Ectodermal cell (in vitro differentiated cells): ENCODE data around the gene KIF18B.
A peak's percentile ranks its signal among the peaks of the same experiment; 100 is the strongest.

Source experiments
- H3K27ac ChIP-seq: 2 replicates; pipeline ENCODE4 v1.7.0; 2013; ENCODE audit warnings: mild to moderate bottlenecking, low read depth, low read length; ENCODE audit not compliant: insufficient read depth, poor library complexity, severe bottlenecking
- H3K27me3 ChIP-seq: 2 replicates; pipeline ENCODE4 v1.7.0; 2013; ENCODE audit warnings: mild to moderate bottlenecking, low read length; ENCODE audit not compliant: insufficient read depth, control insufficient read depth, poor library complexity, severe bottlenecking
- H3K36me3 ChIP-seq: one replicate; pipeline ENCODE4 v1.7.0; 2013; ENCODE audit warnings: low read length; ENCODE audit not compliant: control insufficient read depth, insufficient read depth
- H3K4me1 ChIP-seq: one replicate; pipeline ENCODE4 v1.7.0; 2013; ENCODE audit warnings: low read length; ENCODE audit not compliant: control insufficient read depth, insufficient read depth
- H3K4me3 ChIP-seq: 2 replicates; pipeline ENCODE4 v1.7.0; 2013; ENCODE audit warnings: low read depth, low read length, control low read depth; ENCODE audit not compliant: insufficient read depth
- H3K9me3 ChIP-seq: 2 replicates; pipeline ENCODE4 v1.7.0; 2013; ENCODE audit warnings: mild to moderate bottlenecking, low read length, moderate library complexity; ENCODE audit not compliant: control insufficient read depth
- WGBS, 2 experiments: methylation state at CpG; one replicate each; pipeline ENCODE4 v1.1.7; 2013; ENCODE audit warnings: missing lambda C conversion rate in 2 of 2; 5-methylcytosine and 5-hydroxymethylcytosine counted together

KIF18B gene

DNA sequence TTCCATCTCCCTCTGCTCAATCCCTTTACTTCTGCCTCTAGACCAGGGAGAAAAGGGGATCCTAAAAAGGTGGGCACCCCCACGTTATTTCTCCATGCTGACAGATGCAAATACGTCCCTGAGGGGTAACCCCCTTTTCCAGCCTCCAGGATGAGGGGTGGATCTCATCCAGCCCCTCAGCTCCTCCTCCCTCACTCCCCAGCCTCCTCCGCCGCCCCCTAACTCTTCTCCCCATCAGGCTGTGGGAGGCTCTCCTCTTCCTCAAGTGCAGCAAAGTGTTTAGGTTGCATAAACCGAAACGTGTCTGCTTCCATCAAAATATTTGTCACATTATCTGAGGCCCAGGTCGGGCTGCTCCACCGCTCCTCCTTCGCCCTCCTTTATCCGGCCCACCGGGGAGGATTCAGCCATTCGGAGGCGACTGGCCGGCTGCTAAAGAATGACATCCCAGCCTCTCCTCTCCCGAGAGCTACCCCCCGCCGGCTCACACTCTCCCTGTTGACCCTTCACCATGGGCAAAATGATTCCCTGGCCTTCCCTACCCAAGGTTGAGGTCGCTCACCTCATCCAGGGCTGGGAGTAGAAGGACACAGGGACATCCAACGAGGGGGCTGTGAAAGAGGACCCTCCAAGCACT, 21.7 kb upstream of the KIF18B start:
- H3K27ac ChIP-seq, result no peak overlapping the region
- 3 to 5% methylated on average over 19 of the region's 19 CpGs for WGBS, 2 experiments
- peaks cover 88% of the 10 kb centered on the region for H3K27me3 ChIP-seq
- peak overlapping the region; percentile 27 for H3K4me3 ChIP-seq
- H3K36me3 ChIP-seq, result no peaks in the 10 kb centered on the region
- peaks cover 15% of the 10 kb centered on the region for H3K4me1 ChIP-seq
- H3K9me3 ChIP-seq, result no peaks in the 10 kb centered on the region

DNA sequence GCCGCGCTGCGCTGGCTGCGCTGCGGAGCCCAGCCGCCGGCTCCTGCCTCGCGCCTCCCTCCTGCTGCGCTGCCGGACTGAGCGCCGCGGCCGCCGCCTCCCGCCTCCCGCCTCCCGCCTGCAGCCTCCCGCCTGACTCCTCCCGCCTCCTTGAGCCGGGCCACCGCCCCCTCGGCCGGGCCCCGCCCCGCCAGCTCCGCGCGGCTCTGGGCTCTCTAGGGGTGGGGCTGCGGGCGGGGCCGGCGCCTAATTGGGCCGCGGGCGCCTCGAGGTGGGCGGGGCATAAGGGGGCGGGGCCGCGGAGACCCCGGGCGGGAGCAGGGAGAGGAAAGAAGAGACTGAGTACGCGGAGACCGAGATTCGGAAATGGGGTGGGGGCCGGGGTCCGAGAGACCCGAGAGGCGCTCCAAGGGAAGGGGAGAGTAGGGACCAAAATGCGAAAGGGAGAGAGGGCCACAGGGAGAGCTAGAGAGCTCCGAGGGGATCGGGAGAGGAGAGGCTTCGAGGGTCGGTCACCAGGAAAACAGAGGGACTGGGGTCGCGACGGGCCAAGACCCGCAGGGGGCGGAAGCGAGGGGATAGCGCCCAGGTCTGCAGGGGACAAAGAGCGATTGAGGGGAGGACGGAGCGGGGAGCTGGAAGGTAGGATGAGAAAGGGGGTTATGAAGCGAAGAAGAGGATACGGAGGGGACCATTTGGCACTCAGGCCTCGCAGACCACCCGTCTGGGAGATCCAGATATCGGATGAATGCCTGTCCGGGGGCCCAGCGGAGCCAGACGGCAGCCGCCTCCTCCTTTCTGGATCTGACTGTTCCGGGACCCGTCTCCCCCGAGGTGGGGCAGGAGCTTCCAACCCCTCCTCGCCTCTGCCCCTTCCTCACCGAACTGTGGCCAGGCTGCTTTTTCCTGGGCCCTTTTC, 20.9 kb upstream of the KIF18B start, which contains the start of gene C1QL1:
TSS of gene C1QL1 (minus strand) at position 79 of the 919 bp plus-strand sequence. CDS start 255 bp downstream, outside the sequence.
- Histone ChIP-seq H3K27me3 (peaks cover 94% of the 10 kb centered on the region), H3K4me1 (peaks cover 15% of the 10 kb centered on the region), H3K36me3 (no peaks in the 10 kb centered on the region), H3K27ac (no peak within 1 kb of the TSS), H3K4me3 (peak within 1 kb of the TSS; percentile 27), H3K9me3 (no peaks in the 10 kb centered on the region)
- 1% methylated on average over 81 of the region's 81 CpGs for WGBS, 2 experiments

DNA sequence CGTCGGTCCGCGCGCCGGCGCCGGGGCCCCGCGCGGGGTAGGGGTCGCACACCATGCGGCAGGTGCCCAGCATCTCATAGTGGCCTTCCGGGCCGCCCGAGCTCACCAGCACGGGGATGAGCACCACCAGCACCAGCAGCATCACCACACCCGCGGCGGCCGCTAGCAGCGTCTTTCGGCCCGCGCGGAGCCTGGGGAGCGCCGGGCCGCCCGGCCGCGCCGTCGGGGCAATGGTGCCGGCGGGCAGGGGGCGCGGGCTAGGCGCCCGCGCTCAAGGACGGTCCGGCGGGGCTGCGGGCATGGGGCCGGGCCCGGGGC, 20.3 kb upstream of the KIF18B start:
- H3K36me3 ChIP-seq, result no peaks in the 10 kb centered on the region
- H3K4me1 ChIP-seq, result peaks cover 15% of the 10 kb centered on the region
- peaks cover 90% of the 10 kb centered on the region for H3K27me3 ChIP-seq
- WGBS, 2 experiments, result 2% methylated on average over 47 of the region's 47 CpGs
- no peaks in the 10 kb centered on the region for H3K9me3 ChIP-seq
- H3K4me3 ChIP-seq, result no peak overlapping the region
- H3K27ac ChIP-seq, result no peak overlapping the region

DNA sequence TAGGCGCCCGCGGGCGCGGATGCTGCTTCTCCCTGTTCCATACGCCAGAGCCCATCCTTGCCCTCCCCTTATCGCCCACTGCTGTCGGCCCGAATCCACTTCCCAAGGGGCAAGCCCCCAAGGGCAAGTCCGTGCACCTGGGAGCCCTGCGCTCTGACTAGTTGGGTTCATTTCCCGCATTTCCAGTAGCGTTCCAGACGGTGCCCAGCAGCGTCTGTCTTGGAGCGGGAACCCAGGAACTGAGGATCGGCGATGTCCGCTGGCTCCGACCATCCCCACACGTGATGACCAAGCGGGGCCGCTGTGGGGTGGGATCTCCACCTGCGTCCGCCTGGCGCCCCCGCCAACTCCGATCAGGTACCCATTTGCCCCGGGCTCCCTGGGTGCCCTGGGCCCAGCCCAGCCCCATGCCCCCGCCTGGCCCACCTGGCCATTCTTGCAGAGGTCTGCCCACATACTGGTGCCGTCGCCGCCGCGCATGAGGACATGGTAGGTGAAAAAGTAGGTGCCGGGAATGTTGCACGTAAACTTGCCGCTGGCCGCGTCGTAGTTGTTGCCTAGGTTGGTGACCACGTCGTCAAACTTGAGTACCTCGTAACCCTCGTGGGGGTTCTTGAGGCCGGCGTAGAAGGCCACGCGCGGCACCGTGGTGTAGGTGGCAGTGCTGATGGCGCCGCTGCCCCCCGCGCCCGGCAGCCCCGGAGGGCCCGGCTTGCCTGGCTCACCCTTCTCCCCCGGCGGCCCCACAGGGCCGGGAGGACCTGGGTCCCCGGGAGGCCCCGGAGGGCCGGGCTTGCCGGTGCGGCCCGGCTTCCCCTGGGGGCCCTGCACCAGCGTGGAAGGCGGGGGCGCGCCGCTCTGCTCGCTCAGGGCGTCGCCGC, 19.7 kb upstream of the KIF18B start:
- Histone ChIP-seq H3K27ac (no peak overlapping the region), H3K36me3 (no peaks in the 10 kb centered on the region), H3K27me3 (peaks cover 84% of the 10 kb centered on the region), H3K4me1 (peaks cover 15% of the 10 kb centered on the region), H3K9me3 (no peaks in the 10 kb centered on the region), H3K4me3 (no peak overlapping the region)
- 8 to 9% methylated on average over 76 of the region's 76 CpGs for WGBS, 2 experiments

DNA sequence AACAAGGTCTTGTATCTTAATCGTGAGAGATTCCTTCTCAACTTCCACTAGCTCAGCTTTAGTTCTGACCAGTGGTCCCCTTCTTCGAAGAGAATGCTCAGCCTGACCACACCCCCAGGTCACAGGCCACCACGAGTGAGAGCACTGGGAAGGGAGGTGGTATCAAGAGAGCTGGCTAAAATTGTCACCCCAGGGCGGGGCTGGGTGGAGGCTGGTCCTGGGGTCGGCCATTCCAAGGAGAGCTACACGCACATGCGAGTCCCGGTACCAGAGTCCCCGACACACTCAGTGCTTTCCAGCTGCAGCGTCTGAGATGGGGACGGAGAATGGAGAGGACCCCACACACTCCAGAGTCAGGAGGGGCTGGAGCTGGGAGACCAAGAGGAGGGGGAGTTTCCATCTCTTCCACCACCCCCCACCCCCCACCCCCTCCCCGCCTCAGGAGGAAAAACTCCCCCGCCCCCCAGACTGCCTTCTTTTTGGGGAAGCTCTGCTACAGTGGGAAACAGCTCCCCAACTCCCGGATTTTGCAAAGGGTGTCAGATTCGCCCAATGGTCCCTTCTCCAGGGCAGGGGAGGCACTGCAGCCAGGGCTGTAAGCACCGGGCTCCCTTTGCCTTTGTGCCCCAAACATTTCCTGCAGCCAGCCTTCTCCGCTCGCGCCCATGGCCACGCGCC, 18.9 kb upstream of the KIF18B start:
- Histone ChIP-seq H3K4me3 (no peak overlapping the region), H3K36me3 (no peaks in the 10 kb centered on the region), H3K9me3 (no peaks in the 10 kb centered on the region), H3K27ac (no peak overlapping the region), H3K27me3 (peaks cover 76% of the 10 kb centered on the region), H3K4me1 (peaks cover 17% of the 10 kb centered on the region)
- 28 to 30% methylated on average over 19 to 21 of the region's 21 CpGs for WGBS, 2 experiments

DNA sequence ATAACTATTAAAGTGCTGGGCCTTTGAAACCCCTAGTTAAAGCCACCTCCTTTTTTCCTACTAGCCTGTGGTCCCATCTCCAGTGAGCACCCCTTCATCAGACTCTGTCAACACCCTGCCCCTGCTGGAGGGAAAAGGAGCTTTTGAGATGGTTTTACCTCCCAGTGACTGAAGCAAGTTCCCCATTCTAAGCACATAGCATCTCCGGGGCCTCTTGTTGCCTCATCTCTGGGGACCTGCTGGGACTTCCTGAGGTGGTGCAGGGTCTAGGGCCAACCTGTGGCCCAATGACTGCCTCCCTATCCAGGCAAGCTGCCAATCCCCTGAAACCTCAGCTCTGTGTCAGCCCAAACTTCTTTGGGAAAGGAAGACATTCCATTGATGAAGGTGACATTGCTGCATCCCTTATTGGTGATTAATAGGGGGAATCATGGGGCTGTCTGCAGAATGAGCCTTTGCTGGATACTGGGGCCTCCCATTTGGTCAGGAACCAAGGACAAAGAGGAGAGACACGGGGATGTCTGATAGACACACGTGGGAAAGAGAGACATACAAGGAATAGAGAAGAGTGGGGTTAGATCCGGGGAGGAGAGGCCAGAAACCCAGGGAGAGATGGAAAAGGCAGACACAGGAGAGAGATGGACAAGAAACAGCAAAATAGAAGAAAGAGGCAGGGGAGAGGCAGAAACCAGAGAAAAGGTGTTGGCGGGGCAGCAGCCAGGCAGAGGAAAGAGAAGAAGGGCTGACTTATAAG, 18.1 kb upstream of the KIF18B start:
- Histone ChIP-seq H3K4me3 (no peak overlapping the region), H3K27ac (no peak overlapping the region), H3K4me1 (peaks cover 17% of the 10 kb centered on the region), H3K36me3 (no peaks in the 10 kb centered on the region), H3K9me3 (no peaks in the 10 kb centered on the region), H3K27me3 (peaks cover 68% of the 10 kb centered on the region)
- 74 to 81% methylated on average over 5 of the region's 5 CpGs for WGBS, 2 experiments

DNA sequence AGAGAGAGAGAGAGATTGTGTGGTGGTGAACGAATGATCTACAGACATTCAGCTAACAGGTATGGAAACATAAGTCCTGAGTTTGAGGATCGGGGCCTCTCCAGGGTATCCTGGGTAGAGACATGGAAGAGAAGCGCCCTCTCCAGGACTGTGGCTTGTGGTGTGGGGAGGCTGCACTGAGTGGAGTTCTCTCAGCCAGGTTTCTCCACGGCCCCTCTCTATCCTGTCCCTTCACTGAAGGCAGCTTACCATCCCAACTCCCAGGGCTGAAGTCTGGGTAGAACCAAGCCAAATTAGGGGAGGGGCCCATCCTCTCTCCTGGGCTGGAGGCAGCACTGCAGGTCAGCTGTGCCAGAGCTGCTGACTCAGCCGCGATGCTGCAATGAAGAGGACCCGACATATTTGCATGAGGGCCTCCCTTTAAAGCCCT, 14.4 kb upstream of the KIF18B start:
- H3K4me3 ChIP-seq, result no peak overlapping the region
- peaks cover 36% of the 10 kb centered on the region for H3K27me3 ChIP-seq
- no peaks in the 10 kb centered on the region for H3K36me3 ChIP-seq
- H3K4me1 ChIP-seq, result peaks cover 7% of the 10 kb centered on the region
- H3K9me3 ChIP-seq, result no peaks in the 10 kb centered on the region
- WGBS, 2 experiments, result 62 to 69% methylated on average over 7 of the region's 7 CpGs
- H3K27ac ChIP-seq, result no peak overlapping the region

DNA sequence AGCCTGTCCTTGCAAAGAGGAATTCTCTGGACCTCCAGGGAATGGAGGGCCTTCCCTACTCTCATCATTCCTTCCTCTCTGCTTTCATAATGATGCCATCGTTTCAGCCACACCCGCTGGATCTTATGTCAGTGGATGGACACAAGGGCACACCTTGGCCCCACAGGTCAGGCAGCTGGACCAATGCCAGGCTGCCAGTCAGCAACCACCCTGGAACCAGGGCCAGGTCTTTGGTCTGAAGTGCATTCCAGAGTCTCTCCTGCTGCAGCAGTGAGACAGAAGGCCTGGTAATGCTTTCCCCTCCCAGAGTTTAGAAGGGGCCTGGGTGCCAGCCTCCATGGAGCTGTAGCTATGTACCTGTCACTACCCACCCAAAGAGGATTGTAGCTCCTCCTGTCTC, 13.1 kb upstream of the KIF18B start:
- no peak overlapping the region for H3K27ac ChIP-seq
- no peak overlapping the region for H3K4me3 ChIP-seq
- H3K27me3 ChIP-seq, result peaks cover 23% of the 10 kb centered on the region
- WGBS, 2 experiments, result 92% methylated on average over 2 of the region's 2 CpGs
- no peaks in the 10 kb centered on the region for H3K9me3 ChIP-seq
- peaks cover 5% of the 10 kb centered on the region for H3K4me1 ChIP-seq
- H3K36me3 ChIP-seq, result no peaks in the 10 kb centered on the region

DNA sequence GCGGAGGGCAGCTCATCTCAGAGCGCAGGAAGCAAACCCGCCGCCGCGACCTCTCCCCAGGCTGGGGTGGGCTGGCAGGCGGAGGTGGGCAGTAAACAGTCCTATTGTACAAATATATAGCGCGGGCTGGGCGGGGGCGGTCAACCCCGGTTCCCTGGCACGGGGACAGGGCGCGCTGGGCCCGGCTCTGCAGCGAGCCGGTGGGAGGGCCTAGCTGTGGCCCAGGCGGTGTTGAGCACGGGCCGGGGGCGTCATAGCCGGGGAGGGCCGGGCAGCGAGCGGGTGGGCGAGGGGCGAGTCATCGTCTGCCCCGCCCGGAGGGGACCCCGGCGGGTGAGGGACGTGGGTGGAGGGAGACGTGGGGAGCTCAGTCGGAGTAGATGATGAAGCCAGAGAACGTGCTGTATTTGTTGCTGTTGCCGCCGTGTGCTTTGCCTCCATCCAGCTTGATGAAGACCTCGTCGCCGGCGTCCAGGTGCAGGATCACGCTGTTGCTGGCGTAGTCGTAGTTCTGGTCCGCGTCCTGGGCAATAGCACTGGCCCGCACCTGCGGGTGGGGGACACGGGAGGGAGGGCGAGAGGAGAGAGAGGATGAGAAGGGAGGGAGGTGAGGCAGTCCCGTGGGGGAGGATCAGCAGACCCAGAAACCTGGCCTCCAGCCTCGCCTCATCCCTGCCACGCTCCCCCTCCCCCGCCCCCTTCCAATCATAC, 12.4 kb upstream of the KIF18B start:
- Histone ChIP-seq H3K4me1 (peaks cover 6% of the 10 kb centered on the region), H3K27ac (no peak overlapping the region), H3K9me3 (no peaks in the 10 kb centered on the region), H3K36me3 (no peaks in the 10 kb centered on the region), H3K4me3 (no peak overlapping the region), H3K27me3 (peaks cover 16% of the 10 kb centered on the region)
- 87 to 88% methylated on average over 56 of the region's 56 CpGs for WGBS, 2 experiments
